Activated T-cell treated with anti-CD3 and anti-CD28 coated beads for 1 hour (primary cell): ENCODE results near the gene PDE6H.

Experiments
- DNase-seq: peaks from one replicate; pipeline ENCODE4 v3.0.0-alpha.2; 2020; ENCODE audit warnings: low read depth

PDE6H gene

GRCh38 chr12:15004421-15004820 is 31.6 kb downstream of the PDE6H start:
- DNase-seq, result no peak

- DNase-seq, result no peak
Measured at GRCh38 chr12:15005064-15005463, 32.2 kb downstream of the PDE6H start.

- no peak for DNase-seq
Measured at GRCh38 chr12:15007551-15007950, 34.7 kb downstream of the PDE6H start.

- DNase-seq, result no peak
Measured at GRCh38 chr12:15011162-15011561, 38.3 kb downstream of the PDE6H start.

- DNase-seq, result no peak
Measured at GRCh38 chr12:15013634-15014179, 40.9 kb downstream of the PDE6H start.

GRCh38 chr12:15014708-15015107 is 41.9 kb downstream of the PDE6H start:
- DNase-seq, result no peak

- DNase-seq, result no peak
Measured at GRCh38 chr12:15015121-15015520, 42.3 kb downstream of the PDE6H start.

- no peak for DNase-seq
Measured at GRCh38 chr12:15020156-15020555, 47.3 kb downstream of the PDE6H start.
